Sigmoid colon (tissue), 7 donors: ENCODE measurements around the gene SMC1B. TPM values are rescaled to one million over a fixed set of nuclear protein-coding genes. Genes with fewer than 3 reads are reported as not detected.
A peak's percentile ranks its signal among the peaks of the same experiment; 100 is the strongest.

Source experiments
- DNase-seq: peaks from one replicate; pipeline ENCODE4 v3.0.0-alpha.2; 2019
- H3K27ac ChIP-seq, 4 donors: fragments of 200-600 bp; sonication (generic); one replicate each; pipeline ENCODE4 v1.5.1; 2016 to 2019; ENCODE audit warnings: mild to moderate bottlenecking in 1 of 4
- H3K27me3 ChIP-seq, 3 donors: fragments of 200-600 bp; sonication (generic); one replicate each; pipeline ENCODE4 v1.5.1; 2019; ENCODE audit warnings: mild to moderate bottlenecking in 1 of 3
- H3K36me3 ChIP-seq, 4 donors: fragments of 200-600 bp; sonication (generic); one replicate each; pipeline ENCODE4 v1.5.1; 2016 to 2019
- H3K4me1 ChIP-seq, 4 donors: fragments of 200-600 bp; sonication (generic); one replicate each; pipeline ENCODE4 v1.5.1; 2017 to 2019
- H3K4me3 ChIP-seq, 4 donors: fragments of 200-600 bp; sonication (generic); one replicate each; pipeline ENCODE4 v1.5.1; 2017 to 2019; ENCODE audit warnings: mild to moderate bottlenecking in 2 of 4, moderate library complexity in 1 of 4
- H3K9me3 ChIP-seq, 4 donors: fragments of 200-600 bp in 3 of 4; sonication (generic) in 3 of 4; one replicate each; pipeline versions ENCODE4 v1.5.1 to v1.6.1; 2013 to 2019
- CTCF ChIP-seq, 4 experiments: fragments of 450-650 bp in 3 of 4; fragments of 200-600 bp in 1 of 4; IDR thresholded peaks; one replicate each; pipeline ENCODE4 v1.5.1; 2016 to 2019; ENCODE audit warnings: antibody characterized with exemption in 4 of 4, mild to moderate bottlenecking in 3 of 4, moderate library complexity in 2 of 4
- EP300 ChIP-seq, 4 donors: sonication (generic); formaldehyde crosslinking; IDR thresholded peaks; one replicate each; pipeline ENCODE4 v1.6.1; 2017; ENCODE audit warnings: antibody characterized with exemption in 4 of 4
- POLR2A ChIP-seq, 2 donors: fragments of 450-650 bp; IDR thresholded peaks; one replicate each; pipeline ENCODE4 v1.6.1; 2016; ENCODE audit warnings: antibody characterized with exemption in 2 of 2, mild to moderate bottlenecking in 2 of 2, moderate library complexity in 2 of 2
- POLR2AphosphoS5 ChIP-seq, 4 donors: sonication (generic); formaldehyde crosslinking; IDR thresholded peaks; one replicate each; pipeline ENCODE4 v1.6.1; 2017; ENCODE audit warnings: antibody characterized with exemption in 4 of 4
- WGBS, 2 donors: extraction: QIAGEN DNeasy Blood & Tissue Kit; methylation state at CpG; one replicate each; pipeline ENCODE4 v1.1.7; 2013; 5-methylcytosine and 5-hydroxymethylcytosine counted together
- intact Hi-C: fragments of 100-400 bp; cut with DNase I; formaldehyde crosslinking; loops from one replicate; pipeline ENCODE4 v1.15.1; 2023
- polyA plus RNA-seq, 3 donors: library from polyadenylated mRNA; stranded (reverse); fragments of 200-250 nt; gene quantifications; one replicate each; pipeline ENCODE4 v1.2.3, GENCODE V29; 2013
- total RNA-seq, 4 donors: library from RNA; depleted of rRNA; stranded (reverse); fragments of >200 nt; gene quantifications; one replicate each; pipeline ENCODE4 v1.1.0, GENCODE V29; 2016
- donor health status: healthy with polysubstance abuse.
- donor health status: Bipolar disorder and iron deficiency.
- donor health status: healthy.

The SMC1B gene
- total RNA-seq (not detected), polyA plus RNA-seq (under 1 TPM in 1 of 3 donors, not detected in 2; 0.07 TPM)

- Histone ChIP-seq H3K27ac (peak within 1 kb of the TSS in 2 of 4 donors; percentile 3 to 46), H3K36me3 (no peaks in the 10 kb centered on the region), H3K9me3 (no peaks in the 10 kb centered on the region), H3K4me1 (peaks cover 0 to 15% (median 9%) of the 10 kb centered on the region in 4 donors), H3K27me3 (peaks cover 0 to 11% (median 8%) of the 10 kb centered on the region in 3 donors), H3K4me3 (peak within 1 kb of the TSS; percentile 31 to 52 (median 41))
- peak; percentile 91 for DNase-seq
- WGBS, 2 donors: 15 to 18% methylated on average over 68 of the region's 68 CpGs
- TF ChIP-seq POLR2AphosphoS5 (IDR thresholded peaks at IDR 0.05) (peak in 2 of 4 donors; percentile 8 to 44), EP300 (IDR thresholded peaks at IDR 0.05) (no peak), CTCF (IDR thresholded peaks at IDR 0.05) (no peak)
- intact Hi-C loops: no loop called here
Measured at GRCh38 chr22:45413368-45414211, at the start of gene SMC1B, which contains the start of gene RIBC2. Gene SMC1B (minus strand): TSS chr22:45413599. CDS start chr22:45413567, 32 bp downstream. Gene RIBC2 (plus strand): TSS chr22:45413693. CDS start chr22:45413887, 194 bp downstream.

- TF ChIP-seq POLR2A (IDR thresholded peaks at IDR 0.05) (no peak), POLR2AphosphoS5 (IDR thresholded peaks at IDR 0.05) (no peak), EP300 (IDR thresholded peaks at IDR 0.05) (no peak), CTCF (IDR thresholded peaks at IDR 0.05) (no peak)
- H3K27ac ChIP-seq: no peak overlapping the region
- WGBS, 2 donors: 64 to 84% methylated on average over 6 of the region's 6 CpGs
- H3K27me3 ChIP-seq: no peaks in the 10 kb centered on the region
- H3K4me3 ChIP-seq: no peak overlapping the region
- no peaks in the 10 kb centered on the region for H3K36me3 ChIP-seq
- no peaks in the 10 kb centered on the region for H3K4me1 ChIP-seq
- no peak for DNase-seq
- intact Hi-C loops: no loop called here
- H3K9me3 ChIP-seq: peaks cover 0 to 5% (median 0%) of the 10 kb centered on the region in 4 donors
Measured at GRCh38 chr22:45462034-45462655, 48.7 kb upstream of the SMC1B start.

GRCh38 chr22:45460288-45461109 is 47.1 kb upstream of the SMC1B start:
- TF ChIP-seq EP300 (IDR thresholded peaks at IDR 0.05) (no peak), POLR2AphosphoS5 (IDR thresholded peaks at IDR 0.05) (peak; percentile 24 to 74 (median 60)), CTCF (IDR thresholded peaks at IDR 0.05) (no peak), POLR2A (IDR thresholded peaks at IDR 0.05) (no peak)
- Histone ChIP-seq H3K36me3 (no peaks in the 10 kb centered on the region), H3K27ac (peak overlapping the region; percentile 55 to 75 (median 62)), H3K4me1 (no peaks in the 10 kb centered on the region), H3K4me3 (no peak overlapping the region), H3K9me3 (no peaks in the 10 kb centered on the region), H3K27me3 (no peaks in the 10 kb centered on the region)
- peak; percentile 91 for DNase-seq
- 68 to 78% methylated on average over 14 of the region's 14 CpGs for WGBS, 2 donors
- intact Hi-C loops: no loop called here

- Histone ChIP-seq H3K9me3 (no peaks in the 10 kb centered on the region), H3K4me1 (no peaks in the 10 kb centered on the region), H3K27ac (peak overlapping the region; percentile 55 to 75 (median 62)), H3K27me3 (no peaks in the 10 kb centered on the region), H3K4me3 (no peak overlapping the region), H3K36me3 (no peaks in the 10 kb centered on the region)
- intact Hi-C loops: no loop called here
- WGBS, 2 donors: 88 to 91% methylated on average over 8 of the region's 8 CpGs
- no peak for DNase-seq
- TF ChIP-seq POLR2A (IDR thresholded peaks at IDR 0.05) (no peak), POLR2AphosphoS5 (IDR thresholded peaks at IDR 0.05) (no peak), CTCF (IDR thresholded peaks at IDR 0.05) (no peak), EP300 (IDR thresholded peaks at IDR 0.05) (no peak)
Measured at GRCh38 chr22:45459235-45459634, 45.8 kb upstream of the SMC1B start.
